ENCODE measurements around the gene FOXP1. TPM values are rescaled to one million over a fixed set of nuclear protein-coding genes. Genes with fewer than 3 reads are reported as not detected.

The FOXP1 gene
- total RNA-seq, 2 experiments from 2014 or later, result 493 to 508 TPM

DNA sequence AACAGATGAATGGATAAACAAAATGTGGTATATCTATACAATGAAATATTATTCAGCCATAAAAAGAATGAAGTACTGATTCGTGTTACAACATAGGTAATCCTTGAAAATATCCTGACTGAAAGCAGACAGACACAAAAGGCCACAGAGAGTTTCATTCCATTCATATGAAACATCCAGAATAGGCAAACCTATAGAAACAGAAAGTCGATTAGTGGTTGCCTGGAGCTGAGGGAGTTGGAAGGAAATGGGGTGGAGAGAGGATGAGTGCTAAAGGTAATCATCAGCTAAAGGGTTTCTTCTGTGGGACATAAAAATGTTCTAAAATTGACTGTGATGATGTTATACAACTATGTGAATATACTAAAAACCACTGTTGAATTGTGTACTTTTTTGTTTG, 22.9 kb downstream of the FOXP1 start:
- H3K27me3 ChIP-seq (ENCODE audit: control insufficient read depth in 1 of 2, insufficient read depth in 2 of 2, low read length in 2 of 2), result no peaks in the 10 kb centered on the region
- H3K4me3 ChIP-seq (ENCODE audit: low read length), result no peak overlapping the region
- TF ChIP-seq, protein P1, sequence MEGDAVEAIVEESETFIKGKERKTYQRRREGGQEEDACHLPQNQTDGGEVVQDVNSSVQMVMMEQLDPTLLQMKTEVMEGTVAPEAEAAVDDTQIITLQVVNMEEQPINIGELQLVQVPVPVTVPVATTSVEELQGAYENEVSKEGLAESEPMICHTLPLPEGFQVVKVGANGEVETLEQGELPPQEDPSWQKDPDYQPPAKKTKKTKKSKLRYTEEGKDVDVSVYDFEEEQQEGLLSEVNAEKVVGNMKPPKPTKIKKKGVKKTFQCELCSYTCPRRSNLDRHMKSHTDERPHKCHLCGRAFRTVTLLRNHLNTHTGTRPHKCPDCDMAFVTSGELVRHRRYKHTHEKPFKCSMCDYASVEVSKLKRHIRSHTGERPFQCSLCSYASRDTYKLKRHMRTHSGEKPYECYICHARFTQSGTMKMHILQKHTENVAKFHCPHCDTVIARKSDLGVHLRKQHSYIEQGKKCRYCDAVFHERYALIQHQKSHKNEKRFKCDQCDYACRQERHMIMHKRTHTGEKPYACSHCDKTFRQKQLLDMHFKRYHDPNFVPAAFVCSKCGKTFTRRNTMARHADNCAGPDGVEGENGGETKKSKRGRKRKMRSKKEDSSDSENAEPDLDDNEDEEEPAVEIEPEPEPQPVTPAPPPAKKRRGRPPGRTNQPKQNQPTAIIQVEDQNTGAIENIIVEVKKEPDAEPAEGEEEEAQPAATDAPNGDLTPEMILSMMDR (IDR thresholded peaks at IDR 0.05), result no peak
- H3K27ac Mint-ChIP-seq, result no peak overlapping the region
- no peak overlapping the region for H3K27ac ChIP-seq (ENCODE audit: low read depth in 1 of 2, low read length in 2 of 2)
- no peak for DNase-seq
- H3K27me3 Mint-ChIP-seq, result no peaks in the 10 kb centered on the region
- H3K4me3 Mint-ChIP-seq, result no peak overlapping the region
- H3K4me1 ChIP-seq (ENCODE audit: insufficient read depth, low read length), result no peaks in the 10 kb centered on the region
- intact Hi-C loops (cut with DNase I, micrococcal nuclease), result no loop called here
- H3K9me3 Mint-ChIP-seq, result no peaks in the 10 kb centered on the region
- peaks cover 6% of the 10 kb centered on the region for H3K4me1 Mint-ChIP-seq (ENCODE audit: low read depth)
- ChIA-PET POLR2A (no interaction called here), CTCF (interaction anchor here (0.6 kb wide), 1 partner anchor 23 kb away, joined by 4 read pairs; the partner anchor contains the start of gene FOXP1)
- H3K36me3 Mint-ChIP-seq (ENCODE audit: low read depth), result peaks cover 5% of the 10 kb centered on the region
- no peaks in the 10 kb centered on the region for H3K36me3 ChIP-seq (ENCODE audit: insufficient read depth, low read length)
- H3K9me3 ChIP-seq (ENCODE audit: control insufficient read depth in 1 of 2, insufficient read depth in 1 of 2, low read length in 2 of 2), result no peaks in the 10 kb centered on the region
- ATAC-seq (ENCODE audit: poor library complexity), result no peak

GRCh38 chr3:71559578-71560162, 23.9 kb downstream of the FOXP1 start:
- TF ChIP-seq, protein P1 (IDR thresholded peaks at IDR 0.05), result no peak
- POLR2A ChIA-PET, result no interaction called here
- H3K27ac ChIP-seq (ENCODE audit: low read depth in 1 of 2, low read length in 2 of 2), result no peak overlapping the region
- no peak overlapping the region for H3K4me3 Mint-ChIP-seq
- intact Hi-C loops (cut with DNase I, micrococcal nuclease), result no loop called here
- no peaks in the 10 kb centered on the region for H3K27me3 Mint-ChIP-seq
- no peak for DNase-seq
- H3K4me1 ChIP-seq (ENCODE audit: insufficient read depth, low read length), result no peaks in the 10 kb centered on the region
- no peaks in the 10 kb centered on the region for H3K9me3 Mint-ChIP-seq
- H3K9me3 ChIP-seq (ENCODE audit: control insufficient read depth in 1 of 2, insufficient read depth in 1 of 2, low read length in 2 of 2), result no peaks in the 10 kb centered on the region
- no peak for ATAC-seq (ENCODE audit: poor library complexity)
- H3K27ac Mint-ChIP-seq, result no peak overlapping the region
- no peaks in the 10 kb centered on the region for H3K36me3 Mint-ChIP-seq (ENCODE audit: low read depth)
- CTCF ChIA-PET, result no interaction called here
- H3K27me3 ChIP-seq (ENCODE audit: control insufficient read depth in 1 of 2, insufficient read depth in 2 of 2, low read length in 2 of 2), result no peaks in the 10 kb centered on the region
- H3K4me1 Mint-ChIP-seq (ENCODE audit: low read depth), result peaks cover 6% of the 10 kb centered on the region
- H3K36me3 ChIP-seq (ENCODE audit: insufficient read depth, low read length), result no peaks in the 10 kb centered on the region
- H3K4me3 ChIP-seq (ENCODE audit: low read length), result no peak overlapping the region

- ChIA-PET CTCF (no interaction called here), POLR2A (no interaction called here)
- TF ChIP-seq, protein P1 (IDR thresholded peaks at IDR 0.05), result no peak
- no peak for ATAC-seq (ENCODE audit: poor library complexity)
- no peak overlapping the region for H3K27ac ChIP-seq (ENCODE audit: low read depth in 1 of 2, low read length in 2 of 2)
- H3K4me3 ChIP-seq (ENCODE audit: low read length), result no peak overlapping the region
- no peaks in the 10 kb centered on the region for H3K9me3 Mint-ChIP-seq
- H3K4me1 Mint-ChIP-seq (ENCODE audit: low read depth), result peaks cover 3% of the 10 kb centered on the region
- H3K9me3 ChIP-seq (ENCODE audit: control insufficient read depth in 1 of 2, insufficient read depth in 1 of 2, low read length in 2 of 2), result no peaks in the 10 kb centered on the region
- no peaks in the 10 kb centered on the region for H3K36me3 ChIP-seq (ENCODE audit: insufficient read depth, low read length)
- no peaks in the 10 kb centered on the region for H3K36me3 Mint-ChIP-seq (ENCODE audit: low read depth)
- H3K27ac Mint-ChIP-seq, result no peak overlapping the region
- intact Hi-C loops (cut with DNase I, micrococcal nuclease), result no loop called here
- H3K4me1 ChIP-seq (ENCODE audit: insufficient read depth, low read length), result no peaks in the 10 kb centered on the region
- DNase-seq, result no peak
- H3K27me3 Mint-ChIP-seq, result no peaks in the 10 kb centered on the region
- H3K4me3 Mint-ChIP-seq, result no peak overlapping the region
- no peaks in the 10 kb centered on the region for H3K27me3 ChIP-seq (ENCODE audit: control insufficient read depth in 1 of 2, insufficient read depth in 2 of 2, low read length in 2 of 2)
Observed at GRCh38 chr3:71559021-71559420, 24.5 kb downstream of the FOXP1 start.
